DND-41 (cell line): ENCODE results near the gene SERPING1.

ENCODE experiments used
- ATAC-seq: fragments of 200-7000 bp; cut with Tn5 transposase; 3 replicates; pipeline ENCODE4 v1.9.1; 2021; ENCODE audit warnings: low read depth; ENCODE audit not compliant: insufficient read depth
- DNase-seq: peaks from one replicate; pipeline ENCODE4 v3.0.0-alpha.2; 2020
- H2AFZ ChIP-seq: 2 replicates; pipeline ENCODE4 v1.6.0; 2012; ENCODE audit warnings: low read depth, low read length
- H3K27ac ChIP-seq: 2 replicates; pipeline ENCODE4 v1.5.1; 2012; ENCODE audit warnings: low read length, inconsistent platforms
- H3K27me3 ChIP-seq: fragments of 200-600 bp; sonication (generic); 2 replicates; pipeline ENCODE4 v1.6.0; 2012; ENCODE audit warnings: low read length, mild to moderate bottlenecking, inconsistent platforms; ENCODE audit not compliant: insufficient read depth, poor library complexity
- H3K36me3 ChIP-seq: 2 replicates; pipeline ENCODE4 v1.5.1; 2012; ENCODE audit warnings: low read length, inconsistent platforms; ENCODE audit not compliant: insufficient read depth
- H3K4me1 ChIP-seq: 2 replicates; pipeline ENCODE4 v1.5.1; 2012; ENCODE audit warnings: mild to moderate bottlenecking, low read length; ENCODE audit not compliant: insufficient read depth
- H3K4me2 ChIP-seq: 2 replicates; pipeline ENCODE4 v1.6.0; 2012; ENCODE audit warnings: mild to moderate bottlenecking, moderate library complexity, low read length, inconsistent platforms; ENCODE audit not compliant: insufficient read depth
- H3K4me3 ChIP-seq, 2 experiments: fragments of 200-600 bp in 1 of 2; shearing (Covaris generic) in 1 of 2; 2 replicates each; pipeline ENCODE4 v1.5.1; 2012 to 2016; ENCODE audit warnings: inconsistent platforms in 2 of 2, low read length in 2 of 2, mild to moderate bottlenecking in 2 of 2, low read depth in 1 of 2, moderate library complexity in 1 of 2
- H3K79me2 ChIP-seq: 2 replicates; pipeline ENCODE4 v1.6.0; 2012; ENCODE audit warnings: low read length, inconsistent platforms; ENCODE audit not compliant: insufficient read depth
- H3K9ac ChIP-seq: 2 replicates; pipeline ENCODE4 v1.6.0; 2012; ENCODE audit warnings: low read depth, mild to moderate bottlenecking, inconsistent platforms, low read length, moderate library complexity
- H3K9me3 ChIP-seq: 2 replicates; pipeline ENCODE4 v1.5.1; 2012; ENCODE audit warnings: low read length, moderate library complexity, mild to moderate bottlenecking, inconsistent platforms; ENCODE audit not compliant: insufficient read depth, severe bottlenecking
- H4K20me1 ChIP-seq: 2 replicates; pipeline ENCODE4 v1.6.0; 2012; ENCODE audit warnings: low read length; ENCODE audit not compliant: insufficient read depth
- CTCF ChIP-seq: IDR thresholded peaks from 2 replicates; pipeline ENCODE4 v1.5.1; 2012; ENCODE audit warnings: borderline replicate concordance, low read length, moderate library complexity, mild to moderate bottlenecking; ENCODE audit not compliant: poor library complexity, severe bottlenecking; ENCODE audit errors: extremely low read depth
- EZH2 ChIP-seq: IDR thresholded peaks from 3 replicates; pipeline ENCODE4 v1.6.1; 2012; ENCODE audit warnings: borderline replicate concordance, low read depth, mild to moderate bottlenecking, moderate library complexity, low read length, inconsistent platforms; ENCODE audit not compliant: severe bottlenecking

The SERPING1 gene

GRCh38 chr11:57638005-57638781 lies 40.7 kb downstream of the SERPING1 start:
- Histone ChIP-seq H3K27me3 (no peaks in the 10 kb centered on the region), H3K79me2 (0 out of 2 replicates have a peak, but pooled peaks cover 4% of the 10 kb centered on the region), H3K9me3 (no peaks in the 10 kb centered on the region), H3K9ac (peak overlapping the region; percentile 64), H3K4me1 (peaks cover 41% of the 10 kb centered on the region), H3K4me2 (peak overlapping the region; percentile 72), H2AFZ (peak overlapping the region; percentile 67), H3K4me3 (peak overlapping the region; percentile 24 to 61; a peak in 3 of 4 replicates), H3K36me3 (no peaks in the 10 kb centered on the region), H3K27ac (peak overlapping the region; percentile 92), H4K20me1 (no peaks in the 10 kb centered on the region)
- no peak for TF ChIP-seq CTCF
- TF ChIP-seq EZH2 = no peak
- DNase-seq (peak; percentile 70), ATAC-seq (peak; percentile 30)

GRCh38 chr11:57638811-57639320 lies 41.4 kb downstream of the SERPING1 start:
- peaks cover 41% of the 10 kb centered on the region for H3K4me1 ChIP-seq
- H3K36me3 ChIP-seq = no peaks in the 10 kb centered on the region
- no peaks in the 10 kb centered on the region for H4K20me1 ChIP-seq
- no peaks in the 10 kb centered on the region for H3K27me3 ChIP-seq
- TF ChIP-seq EZH2 (no peak), CTCF (peak; percentile 37)
- peak overlapping the region; percentile 72 for H3K4me2 ChIP-seq
- H3K79me2 ChIP-seq = 0 out of 2 replicates have a peak, but pooled peaks cover 4% of the 10 kb centered on the region
- peak overlapping the region; percentile 24 to 61; a peak in 3 of 4 replicates for H3K4me3 ChIP-seq
- peak overlapping the region; percentile 67 for H2AFZ ChIP-seq
- peak overlapping the region; percentile 64 for H3K9ac ChIP-seq
- DNase-seq = peak; percentile 49
- H3K27ac ChIP-seq = peak overlapping the region; percentile 92
- no peaks in the 10 kb centered on the region for H3K9me3 ChIP-seq
- ATAC-seq = peak; percentile 8

- no peaks in the 10 kb centered on the region for H4K20me1 ChIP-seq
- peak overlapping the region; percentile 92 for H3K27ac ChIP-seq
- H3K36me3 ChIP-seq = no peaks in the 10 kb centered on the region
- no peaks in the 10 kb centered on the region for H3K9me3 ChIP-seq
- H3K27me3 ChIP-seq = no peaks in the 10 kb centered on the region
- ATAC-seq = peak; percentile 89
- H2AFZ ChIP-seq = peak overlapping the region; percentile 67
- peak; percentile 98 for DNase-seq
- 0 out of 2 replicates have a peak, but pooled peaks cover 4% of the 10 kb centered on the region for H3K79me2 ChIP-seq
- H3K4me2 ChIP-seq = peak overlapping the region; percentile 72
- peak overlapping the region in 1 of 2 experiments; percentile 61; a peak in 2 of 4 replicates for H3K4me3 ChIP-seq
- peak overlapping the region; percentile 64 for H3K9ac ChIP-seq
- H3K4me1 ChIP-seq = peaks cover 42% of the 10 kb centered on the region
- TF ChIP-seq CTCF = peak; percentile 49
- TF ChIP-seq EZH2 = no peak
Measured at GRCh38 chr11:57639321-57640067, 42.0 kb downstream of the SERPING1 start.
